ENCODE data around the gene FAIM2.

FAIM2 gene

GRCh38 chr12:49939307-49939706, 35.6 kb upstream of the FAIM2 start:
- no peak for DNase-seq

GRCh38 chr12:49937639-49938300, 34.1 kb upstream of the FAIM2 start:
- DNase-seq, result no peak

- no peak for DNase-seq
Measured at GRCh38 chr12:49936925-49937324, 33.2 kb upstream of the FAIM2 start.

GRCh38 chr12:49934505-49934904, 30.8 kb upstream of the FAIM2 start:
- DNase-seq, result no peak

GRCh38 chr12:49933796-49934195, 30.1 kb upstream of the FAIM2 start:
- DNase-seq, result no peak

- DNase-seq, result no peak
Measured at GRCh38 chr12:49932533-49933130, 28.9 kb upstream of the FAIM2 start.

- no peak for DNase-seq
Measured at GRCh38 chr12:49932023-49932422, 28.3 kb upstream of the FAIM2 start.

GRCh38 chr12:49930515-49931288, 27.0 kb upstream of the FAIM2 start:
- no peak for DNase-seq

GRCh38 chr12:49929581-49929980, 25.9 kb upstream of the FAIM2 start:
- DNase-seq, result no peak

GRCh38 chr12:49928471-49928870, 24.8 kb upstream of the FAIM2 start:
- DNase-seq, result no peak

- DNase-seq, result no peak
Measured at GRCh38 chr12:49925433-49926204, 21.9 kb upstream of the FAIM2 start.

GRCh38 chr12:49924628-49925246, 21.0 kb upstream of the FAIM2 start:
- no peak for DNase-seq

GRCh38 chr12:49923880-49924556, 20.3 kb upstream of the FAIM2 start:
- DNase-seq, result no peak

GRCh38 chr12:49923035-49923644, 19.4 kb upstream of the FAIM2 start:
- no peak for DNase-seq

GRCh38 chr12:49922349-49923034, 18.8 kb upstream of the FAIM2 start:
- DNase-seq, result no peak

GRCh38 chr12:49921936-49922335, 18.2 kb upstream of the FAIM2 start:
- DNase-seq, result no peak

GRCh38 chr12:49921299-49921698, 17.6 kb upstream of the FAIM2 start:
- no peak for DNase-seq

GRCh38 chr12:49920915-49921286, 17.2 kb upstream of the FAIM2 start:
- DNase-seq, result no peak

GRCh38 chr12:49920241-49920914, 16.7 kb upstream of the FAIM2 start:
- no peak for DNase-seq

GRCh38 chr12:49917788-49918173, 14.1 kb upstream of the FAIM2 start:
- no peak for DNase-seq
